ENCODE data around the gene DYDC1.
"Not testable (repeated sequence)": the region's sequence is repeated elsewhere in the genome, so short reads cannot be mapped to it uniquely, and the experiment has no call there.

The DYDC1 gene

GRCh38 chr10:80333983-80334382 lies 22.6 kb downstream of the DYDC1 start:
- no peak for DNase-seq

GRCh38 chr10:80324891-80325364 lies 31.6 kb downstream of the DYDC1 start:
- DNase-seq = no peak

- DNase-seq = no peak
These were observed 32.5 kb downstream of the DYDC1 start for GRCh38 chr10:80324086-80324485.

- DNase-seq = no peak
These were observed 33.2 kb downstream of the DYDC1 start for GRCh38 chr10:80323311-80323710.

- DNase-seq = no peak
These were observed 33.8 kb downstream of the DYDC1 start for GRCh38 chr10:80322711-80323110.

GRCh38 chr10:80322158-80322557 lies 34.4 kb downstream of the DYDC1 start:
- no peak for DNase-seq

GRCh38 chr10:80321183-80321582 lies 35.4 kb downstream of the DYDC1 start:
- DNase-seq = no peak

GRCh38 chr10:80320377-80320776 lies 36.2 kb downstream of the DYDC1 start:
- no peak for DNase-seq

GRCh38 chr10:80319725-80320290 lies 36.7 kb downstream of the DYDC1 start:
- no peak for DNase-seq

GRCh38 chr10:80319318-80319717 lies 37.2 kb downstream of the DYDC1 start:
- DNase-seq = no peak

GRCh38 chr10:80318742-80319141 lies 37.8 kb downstream of the DYDC1 start:
- DNase-seq = no peak

- no peak for DNase-seq
These were observed 41.2 kb downstream of the DYDC1 start for GRCh38 chr10:80315391-80315790.

GRCh38 chr10:80313523-80313922 lies 43.0 kb downstream of the DYDC1 start:
- no peak for DNase-seq

GRCh38 chr10:80305989-80306388 lies 50.6 kb downstream of the DYDC1 start:
- DNase-seq = not testable (repeated sequence)

GRCh38 chr10:80296942-80297341 lies 59.6 kb downstream of the DYDC1 start:
- no peak for DNase-seq

GRCh38 chr10:80292607-80293239 lies 63.8 kb downstream of the DYDC1 start:
- no peak for DNase-seq

- DNase-seq = no peak
These were observed 65.9 kb downstream of the DYDC1 start for GRCh38 chr10:80290474-80291220.

GRCh38 chr10:80289451-80290287 lies 66.9 kb downstream of the DYDC1 start, which contains the start of gene MAT1A:
TSS of gene MAT1A (minus strand) at chr10:80289658. CDS start at chr10:80289423, 235 bp downstream.
- no peak for DNase-seq

GRCh38 chr10:80288849-80289248 lies 67.7 kb downstream of the DYDC1 start:
- DNase-seq = no peak

All from hematopoietic multipotent progenitor cell treated with erythropoietin and hydrocortisone succinate and interleukin-3 and kit ligand, for 8 days (in vitro differentiated cells).